ENCODE results near the gene SETD5.
A peak's percentile ranks its signal among the peaks of the same experiment; 100 is the strongest.

- peak; percentile 55 to 73 for TF ChIP-seq CTCF (conservative IDR thresholded peaks at IDR 0.05; ENCODE audit: low read depth in 2 of 2)
- TF ChIP-seq REST (IDR thresholded peaks at IDR 0.05; ENCODE audit: unreplicated experiment) = no peak
- no peak for TF ChIP-seq EZH2 (IDR thresholded peaks at IDR 0.05; ENCODE audit: low read depth, unreplicated experiment)
- TF ChIP-seq CREB1 (CRISPR knock-in tag; IDR thresholded peaks at IDR 0.05; ENCODE audit: low read depth) = no peak
- no peak for TF ChIP-seq JUNB (IDR thresholded peaks at IDR 0.05; ENCODE audit: unreplicated experiment)
- no peak for TF ChIP-seq POLR2AphosphoS5 (IDR thresholded peaks at IDR 0.05; ENCODE audit: low read depth)
Observed at GRCh38 chr3:9422712-9423424, 25.5 kb downstream of the SETD5 start.

Measured in GM23338 (cell line).